ENCODE results near the gene FUS. TPM values are rescaled to one million over a fixed set of nuclear protein-coding genes. Genes with fewer than 3 reads are reported as not detected.

FUS gene
- total RNA-seq, 2 experiments from 2014 or later, result 104 to 953 TPM

DNA sequence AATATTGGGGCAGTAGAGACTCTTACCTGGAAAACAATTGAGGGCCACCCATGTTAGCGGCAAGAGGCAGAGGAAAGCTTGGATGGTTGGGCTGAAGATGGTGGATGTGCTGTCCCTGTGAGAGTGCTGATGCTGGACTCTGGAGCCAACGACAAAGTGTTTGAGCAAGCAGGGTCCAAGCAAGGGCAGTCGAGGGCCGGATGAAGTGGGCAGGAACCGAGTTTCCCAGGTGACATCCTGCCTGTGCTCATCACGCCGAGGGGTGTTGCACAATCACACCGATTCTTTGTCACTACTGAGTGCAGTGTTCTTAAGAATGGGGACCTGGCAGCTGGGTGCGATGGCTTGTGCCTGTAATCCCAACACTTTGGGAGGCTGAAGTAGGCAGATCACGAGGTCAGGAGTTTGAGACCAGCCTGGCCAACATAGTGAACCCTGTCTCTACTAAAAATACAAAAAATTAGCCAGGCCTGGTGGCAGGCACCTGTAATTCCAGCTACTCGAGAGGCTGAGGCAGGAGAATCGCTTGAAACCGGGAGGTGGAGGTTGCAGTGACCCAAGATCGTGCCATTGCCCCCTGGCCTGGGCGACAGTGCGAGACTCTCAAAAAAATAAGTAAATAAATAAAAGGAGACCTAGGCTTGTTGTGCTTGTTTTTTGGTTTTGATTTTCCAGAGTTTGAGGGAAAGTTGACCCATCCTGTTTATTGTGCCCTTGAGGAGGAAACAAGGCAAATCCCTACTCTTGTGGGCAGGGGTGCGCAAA, 16.6 kb downstream of the FUS start:
- Histone ChIP-seq H3K27ac (ENCODE audit: low read depth, low read length, poor library complexity, severe bottlenecking) (no peak overlapping the region), H3K4me3 (ENCODE audit: low read depth, low read length, poor library complexity, severe bottlenecking) (no peak overlapping the region), H3K36me3 (ENCODE audit: insufficient read depth, low read length) (peaks cover 62% of the 10 kb centered on the region), H2AFZ (ENCODE audit: low read length) (no peak overlapping the region), H3K9me3 (ENCODE audit: low read length) (no peaks in the 10 kb centered on the region), H3K79me2 (ENCODE audit: insufficient read depth, low read depth, low read length) (no peaks in the 10 kb centered on the region), H4K20me1 (ENCODE audit: insufficient read depth, low read length) (no peaks in the 10 kb centered on the region), H3K9me2 (ENCODE audit: insufficient read depth, low read length) (no peaks in the 10 kb centered on the region), H3K4me2 (ENCODE audit: low read length) (no peak overlapping the region), H3K4me1 (ENCODE audit: insufficient read depth, low read length, poor library complexity, severe bottlenecking) (peaks cover 17% of the 10 kb centered on the region)
- no peak for TF ChIP-seq EZH2phosphoT487 (IDR thresholded peaks at IDR 0.05; ENCODE audit: borderline replicate concordance, low read depth, low read length)
- TF ChIP-seq, protein P1, sequence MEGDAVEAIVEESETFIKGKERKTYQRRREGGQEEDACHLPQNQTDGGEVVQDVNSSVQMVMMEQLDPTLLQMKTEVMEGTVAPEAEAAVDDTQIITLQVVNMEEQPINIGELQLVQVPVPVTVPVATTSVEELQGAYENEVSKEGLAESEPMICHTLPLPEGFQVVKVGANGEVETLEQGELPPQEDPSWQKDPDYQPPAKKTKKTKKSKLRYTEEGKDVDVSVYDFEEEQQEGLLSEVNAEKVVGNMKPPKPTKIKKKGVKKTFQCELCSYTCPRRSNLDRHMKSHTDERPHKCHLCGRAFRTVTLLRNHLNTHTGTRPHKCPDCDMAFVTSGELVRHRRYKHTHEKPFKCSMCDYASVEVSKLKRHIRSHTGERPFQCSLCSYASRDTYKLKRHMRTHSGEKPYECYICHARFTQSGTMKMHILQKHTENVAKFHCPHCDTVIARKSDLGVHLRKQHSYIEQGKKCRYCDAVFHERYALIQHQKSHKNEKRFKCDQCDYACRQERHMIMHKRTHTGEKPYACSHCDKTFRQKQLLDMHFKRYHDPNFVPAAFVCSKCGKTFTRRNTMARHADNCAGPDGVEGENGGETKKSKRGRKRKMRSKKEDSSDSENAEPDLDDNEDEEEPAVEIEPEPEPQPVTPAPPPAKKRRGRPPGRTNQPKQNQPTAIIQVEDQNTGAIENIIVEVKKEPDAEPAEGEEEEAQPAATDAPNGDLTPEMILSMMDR (conservative IDR thresholded peaks at IDR 0.05; ENCODE audit: low read length), result no peak
- no peak for DNase-seq (ENCODE audit: low spot score)
- no TSS peak for BruUV-seq (replicated peaks)
- POLR2A ChIA-PET, result interaction anchor here (0.6 to 0.7 kb wide), 2 partner anchors 105 to 1347 kb away, joined by 3 read pairs; no protein-coding TSS in a partner anchor
- intact Hi-C loops (cut with micrococcal nuclease; ENCODE audit: unreplicated experiment), result no loop called here
- CTCF ChIA-PET (ENCODE audit: unreplicated experiment), result no interaction called here

DNA sequence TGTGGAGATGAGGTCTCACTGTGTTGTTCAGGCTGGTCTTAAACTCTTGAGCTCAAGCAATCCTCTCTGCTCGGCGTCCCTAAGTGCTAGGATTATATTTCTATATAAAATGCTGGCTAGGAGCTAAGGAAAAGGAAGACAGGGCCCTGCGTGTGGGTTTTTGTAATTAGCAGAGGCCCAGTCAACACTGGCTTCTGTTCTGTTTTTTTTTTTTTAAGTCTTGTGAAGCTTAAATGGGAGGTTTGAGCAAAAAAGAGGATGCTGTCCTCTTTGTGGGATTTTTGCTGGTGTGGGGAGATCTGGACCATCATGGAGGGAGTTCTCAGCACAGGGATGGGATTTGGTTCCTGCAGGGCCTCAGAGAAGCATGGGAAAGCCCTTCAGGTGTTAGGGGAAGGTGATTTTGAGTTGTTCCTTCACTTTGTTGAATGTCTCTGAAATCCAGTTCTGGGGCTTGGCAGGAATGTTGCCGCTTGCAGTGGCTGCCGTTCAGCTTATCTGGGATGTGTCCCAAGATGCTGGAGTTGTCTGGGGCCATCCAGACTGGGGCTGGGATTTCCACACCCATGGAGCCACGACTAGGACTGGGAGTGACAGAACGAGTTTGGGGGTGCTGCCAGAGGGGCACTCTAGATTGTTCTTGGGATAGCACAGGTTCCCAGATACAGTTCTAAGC, 18.4 kb downstream of the FUS start:
- H2AFZ ChIP-seq (ENCODE audit: low read length), result no peak overlapping the region
- no peak overlapping the region for H3K4me3 ChIP-seq (ENCODE audit: low read depth, low read length, poor library complexity, severe bottlenecking)
- H4K20me1 ChIP-seq (ENCODE audit: insufficient read depth, low read length), result no peaks in the 10 kb centered on the region
- H3K9me2 ChIP-seq (ENCODE audit: insufficient read depth, low read length), result no peaks in the 10 kb centered on the region
- H3K4me1 ChIP-seq (ENCODE audit: insufficient read depth, low read length, poor library complexity, severe bottlenecking), result peaks cover 34% of the 10 kb centered on the region
- H3K27ac ChIP-seq (ENCODE audit: low read depth, low read length, poor library complexity, severe bottlenecking), result no peak overlapping the region
- no peaks in the 10 kb centered on the region for H3K79me2 ChIP-seq (ENCODE audit: insufficient read depth, low read depth, low read length)
- DNase-seq (ENCODE audit: low spot score), result no peak
- TF ChIP-seq, protein P1 (conservative IDR thresholded peaks at IDR 0.05; ENCODE audit: low read length), result no peak
- no peak for TF ChIP-seq EZH2phosphoT487 (IDR thresholded peaks at IDR 0.05; ENCODE audit: borderline replicate concordance, low read depth, low read length)
- intact Hi-C loops (cut with micrococcal nuclease; ENCODE audit: unreplicated experiment), result no loop called here
- BruUV-seq (replicated peaks), result no TSS peak
- ChIA-PET CTCF (ENCODE audit: unreplicated experiment) (no interaction called here), POLR2A (interaction anchor here (1.0 kb wide), 2 partner anchors 15 to 18 kb away, joined by 3 to 4 read pairs; partner anchors contain the start of gene PYDC1)
- H3K4me2 ChIP-seq (ENCODE audit: low read length), result no peak overlapping the region
- no peaks in the 10 kb centered on the region for H3K9me3 ChIP-seq (ENCODE audit: low read length)
- H3K36me3 ChIP-seq (ENCODE audit: insufficient read depth, low read length), result peaks cover 44% of the 10 kb centered on the region
